Neural cell (in vitro differentiated cells): ENCODE measurements around the gene FASTKD2.

Experiments used
- CTCF ChIP-seq: fragments of 450-650 bp; IDR thresholded peaks from 2 replicates; pipeline ENCODE4 v1.5.1; 2014; ENCODE audit warnings: antibody characterized with exemption, mild to moderate bottlenecking, moderate library complexity; ENCODE audit not compliant: poor library complexity, severe bottlenecking
- EP300 ChIP-seq: fragments of 450-650 bp; conservative IDR thresholded peaks from 2 replicates; pipeline ENCODE4 v1.6.1; 2014; ENCODE audit warnings: antibody characterized with exemption, mild to moderate bottlenecking, moderate library complexity; ENCODE audit not compliant: poor library complexity, severe bottlenecking
- EZH2 ChIP-seq: fragments of 200-600, 300-800 bp; shearing (Covaris generic), sonication (generic); IDR thresholded peaks from 2 replicates; pipeline ENCODE4 v1.6.1; 2014; ENCODE audit warnings: antibody characterized with exemption, low read length, borderline replicate concordance, mild to moderate bottlenecking; ENCODE audit not compliant: insufficient read depth, poor library complexity, severe bottlenecking
- TF ChIP-seq, protein P1 (sequence below): IDR thresholded peaks from 2 replicates; pipeline ENCODE4 v1.6.1; 2012; ENCODE audit warnings: borderline replicate concordance

DNA sequence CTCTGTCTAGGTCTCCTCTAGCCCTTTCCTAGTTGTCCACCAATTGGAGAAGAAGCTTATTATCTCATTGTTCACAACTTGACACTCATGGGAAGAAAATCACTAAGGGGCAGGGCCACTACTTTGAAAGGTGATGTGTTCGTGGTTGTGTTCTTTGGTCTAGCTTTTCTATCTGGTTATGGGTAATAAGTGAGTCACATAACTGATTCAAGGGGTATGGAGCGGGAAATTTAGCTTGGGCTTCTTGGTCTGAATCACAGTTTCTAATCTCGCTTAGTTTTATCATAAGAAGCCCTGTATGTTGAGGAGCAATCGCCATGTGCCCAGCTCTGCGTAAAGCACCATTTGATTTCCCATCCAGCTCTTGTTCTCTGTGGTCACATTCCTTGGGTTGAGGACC lies 28.5 kb upstream of the FASTKD2 start:
- TF ChIP-seq EZH2 (no peak), CTCF (no peak), EP300 (no peak)
- TF ChIP-seq, protein P1, sequence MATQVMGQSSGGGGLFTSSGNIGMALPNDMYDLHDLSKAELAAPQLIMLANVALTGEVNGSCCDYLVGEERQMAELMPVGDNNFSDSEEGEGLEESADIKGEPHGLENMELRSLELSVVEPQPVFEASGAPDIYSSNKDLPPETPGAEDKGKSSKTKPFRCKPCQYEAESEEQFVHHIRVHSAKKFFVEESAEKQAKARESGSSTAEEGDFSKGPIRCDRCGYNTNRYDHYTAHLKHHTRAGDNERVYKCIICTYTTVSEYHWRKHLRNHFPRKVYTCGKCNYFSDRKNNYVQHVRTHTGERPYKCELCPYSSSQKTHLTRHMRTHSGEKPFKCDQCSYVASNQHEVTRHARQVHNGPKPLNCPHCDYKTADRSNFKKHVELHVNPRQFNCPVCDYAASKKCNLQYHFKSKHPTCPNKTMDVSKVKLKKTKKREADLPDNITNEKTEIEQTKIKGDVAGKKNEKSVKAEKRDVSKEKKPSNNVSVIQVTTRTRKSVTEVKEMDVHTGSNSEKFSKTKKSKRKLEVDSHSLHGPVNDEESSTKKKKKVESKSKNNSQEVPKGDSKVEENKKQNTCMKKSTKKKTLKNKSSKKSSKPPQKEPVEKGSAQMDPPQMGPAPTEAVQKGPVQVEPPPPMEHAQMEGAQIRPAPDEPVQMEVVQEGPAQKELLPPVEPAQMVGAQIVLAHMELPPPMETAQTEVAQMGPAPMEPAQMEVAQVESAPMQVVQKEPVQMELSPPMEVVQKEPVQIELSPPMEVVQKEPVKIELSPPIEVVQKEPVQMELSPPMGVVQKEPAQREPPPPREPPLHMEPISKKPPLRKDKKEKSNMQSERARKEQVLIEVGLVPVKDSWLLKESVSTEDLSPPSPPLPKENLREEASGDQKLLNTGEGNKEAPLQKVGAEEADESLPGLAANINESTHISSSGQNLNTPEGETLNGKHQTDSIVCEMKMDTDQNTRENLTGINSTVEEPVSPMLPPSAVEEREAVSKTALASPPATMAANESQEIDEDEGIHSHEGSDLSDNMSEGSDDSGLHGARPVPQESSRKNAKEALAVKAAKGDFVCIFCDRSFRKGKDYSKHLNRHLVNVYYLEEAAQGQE = no peak
